Upper lobe of left lung (tissue), 6 donors: ENCODE data around the gene BBS4. TPM values are rescaled to one million over a fixed set of nuclear protein-coding genes. Genes with fewer than 3 reads are reported as not detected.

Experiments used
- small RNA-seq, 4 donors: library from RNA; depleted of rRNA; stranded (forward); fragments of <200 nt; gene quantifications; one replicate each; pipeline ENCODE3, GENCODE V24; 2016
- total RNA-seq, 6 donors: library from RNA; depleted of rRNA in 4 of 6; stranded (reverse); fragments of >200 nt in 4 of 6; gene quantifications; one replicate each; pipeline versions ENCODE4 v1.1.0 to v1.2.1, GENCODE V29; 2016 to 2021
- donor health status: DM: no; HTN: no; CAD: no; lungs with moderate emphysema.
- donor health status: DM: no; HTN: yes; CAD: no; lungs with severe emphysema.

BBS4 gene
- total RNA-seq, 6 donors from 2014 or later = 16.3 to 78.6 (median 27.7) TPM

Small RNAs within 50 kb of the gene (small RNA-seq; reads per million reads assigned to genes)
- 0 reads per million in 4 donors for gene RN7SL853P

Other genes starting within 250 kb of the BBS4 start
- gene ARIH1, start 211.9 kb upstream of the BBS4 start, total RNA-seq = 100 to 1,000 TPM in 2 of 6 donors, 10 to 100 TPM in 4; 43.0 to 155 (median 85.4) TPM
- gene GOLGA6B, start 31.5 kb upstream of the BBS4 start, total RNA-seq = not detected
- gene HIGD2B, start within 50 bp of the BBS4 start, total RNA-seq = not detected
- gene ADPGK, start 97.6 kb downstream of the BBS4 start, total RNA-seq = 100 to 1,000 TPM in 2 of 6 donors, 10 to 100 TPM in 4; 71.5 to 211 (median 98.1) TPM